ENCODE data around the gene FRMD5.

GRCh38 chr15:44011238-44011854 lies 183.7 kb downstream of the FRMD5 start:
- no peak for TF ChIP-seq CTCF (IDR thresholded peaks at IDR 0.05; ENCODE audit: low read depth, low read length)
- no peak for TF ChIP-seq EZH2phosphoT487 (IDR thresholded peaks at IDR 0.05; ENCODE audit: low read depth)

Measured in OCI-LY3 (cell line).